H9 (cell line): ENCODE measurements around the gene RGS16. TPM values are rescaled to one million over a fixed set of nuclear protein-coding genes. Genes with fewer than 3 reads are reported as not detected.

Source experiments
- DNase-seq: peaks from one replicate; pipeline ENCODE4 v3.0.0-alpha.2; 2017
- H2AFZ ChIP-seq: one replicate; pipeline ENCODE4 v1.6.1; 2013; ENCODE audit warnings: mild to moderate bottlenecking, low read length, control low read depth, moderate library complexity
- H2AK5ac ChIP-seq: 2 replicates; pipeline ENCODE4 v1.6.1; 2013; ENCODE audit warnings: low read length, control low read depth, mixed read lengths; ENCODE audit not compliant: insufficient read length
- H2BK120ac ChIP-seq: one replicate; pipeline ENCODE4 v1.6.1; 2013; ENCODE audit warnings: low read depth, mild to moderate bottlenecking, low read length, control low read depth, inconsistent platforms; ENCODE audit not compliant: poor library complexity, severe bottlenecking
- H2BK12ac ChIP-seq: 2 replicates; pipeline ENCODE4 v1.6.1; 2013; ENCODE audit warnings: low read length, control low read depth, mixed read lengths, low read depth; ENCODE audit not compliant: insufficient read length
- H2BK15ac ChIP-seq: 2 replicates; pipeline ENCODE4 v1.6.1; 2013; ENCODE audit warnings: low read depth, low read length, control low read depth
- H2BK20ac ChIP-seq: one replicate; pipeline ENCODE4 v1.6.1; 2013; ENCODE audit warnings: low read depth, mild to moderate bottlenecking, low read length, control low read depth, inconsistent platforms; ENCODE audit not compliant: poor library complexity, severe bottlenecking
- H2BK5ac ChIP-seq: 2 replicates; pipeline ENCODE4 v1.6.1; 2013; ENCODE audit warnings: low read length, control low read depth, mixed read lengths; ENCODE audit not compliant: insufficient read length
- H3K14ac ChIP-seq: 2 replicates; pipeline ENCODE4 v1.6.1; 2013; ENCODE audit warnings: low read length, control low read depth; ENCODE audit not compliant: insufficient read depth
- H3K18ac ChIP-seq: 2 replicates; pipeline ENCODE4 v1.6.1; 2013; ENCODE audit warnings: low read depth, mild to moderate bottlenecking, mixed read lengths, low read length, control low read depth; ENCODE audit not compliant: insufficient read length
- H3K23ac ChIP-seq: 2 replicates; pipeline ENCODE4 v1.6.1; 2013; ENCODE audit warnings: low read length, control low read depth, mixed read lengths, low read depth; ENCODE audit not compliant: insufficient read length
- H3K23me2 ChIP-seq: 2 replicates; pipeline ENCODE4 v1.6.1; 2013; ENCODE audit warnings: low read depth, mild to moderate bottlenecking, mixed read lengths, low read length, control low read depth; ENCODE audit not compliant: insufficient read length, poor library complexity, severe bottlenecking
- H3K27ac ChIP-seq: 2 replicates; pipeline ENCODE4 v1.5.1; 2013; ENCODE audit warnings: low read length, control low read depth, mixed read lengths, low read depth; ENCODE audit not compliant: insufficient read length
- H3K27me3 ChIP-seq: 2 replicates; pipeline ENCODE4 v1.6.1; 2013; ENCODE audit warnings: low read length, control low read depth, inconsistent platforms; ENCODE audit not compliant: insufficient read depth
- H3K4ac ChIP-seq: 2 replicates; pipeline ENCODE4 v1.6.1; 2013; ENCODE audit warnings: low read depth, mild to moderate bottlenecking, control low read depth, inconsistent platforms, low read length, moderate library complexity
- H3K4me1 ChIP-seq: 2 replicates; pipeline ENCODE4 v1.6.1; 2013; ENCODE audit warnings: low read length, control low read depth, inconsistent platforms; ENCODE audit not compliant: insufficient read depth
- H3K4me2 ChIP-seq: 2 replicates; pipeline ENCODE4 v1.6.1; 2013; ENCODE audit warnings: low read length, control low read depth, mixed read lengths; ENCODE audit not compliant: insufficient read length, insufficient read depth
- H3K56ac ChIP-seq: 2 replicates; pipeline ENCODE4 v1.6.1; 2013; ENCODE audit warnings: low read depth, mild to moderate bottlenecking, mixed read lengths, low read length, control low read depth; ENCODE audit not compliant: insufficient read length
- H3K79me1 ChIP-seq: 2 replicates; pipeline ENCODE4 v1.6.1; 2013; ENCODE audit warnings: low read depth, mild to moderate bottlenecking, moderate library complexity, low read length, control low read depth, inconsistent platforms; ENCODE audit not compliant: insufficient read depth, poor library complexity, severe bottlenecking
- H3K79me2 ChIP-seq: 2 replicates; pipeline ENCODE4 v1.6.1; 2013; ENCODE audit warnings: low read length, control low read depth, inconsistent platforms; ENCODE audit not compliant: insufficient read depth
- H3K9ac ChIP-seq: 2 replicates; pipeline ENCODE4 v1.6.1; 2013; ENCODE audit warnings: low read length, control low read depth, mixed read lengths; ENCODE audit not compliant: insufficient read length; ENCODE audit errors: extremely low read depth
- H3K9me3 ChIP-seq: one replicate; pipeline ENCODE4 v1.6.1; 2013; ENCODE audit warnings: low read depth, low read length, inconsistent platforms; ENCODE audit not compliant: control insufficient read depth
- H3T11ph ChIP-seq: one replicate; pipeline ENCODE4 v1.6.1; 2013; ENCODE audit warnings: mild to moderate bottlenecking, low read length, control low read depth, inconsistent platforms
- H4K20me1 ChIP-seq: one replicate; pipeline ENCODE4 v1.6.1; 2013; ENCODE audit not compliant: control insufficient read depth, insufficient read length, insufficient read depth
- H4K5ac ChIP-seq: 2 replicates; pipeline ENCODE4 v1.6.1; 2013; ENCODE audit warnings: low read depth, mild to moderate bottlenecking, mixed read lengths, low read length, control low read depth; ENCODE audit not compliant: insufficient read length
- H4K8ac ChIP-seq: replicated peaks from 2 replicates; pipeline ENCODE4 v1.6.1; 2013; ENCODE audit warnings: low read length, control low read depth, mixed read lengths, low read depth; ENCODE audit not compliant: insufficient read length
- H4K91ac ChIP-seq: 2 replicates; pipeline ENCODE4 v1.6.1; 2013; ENCODE audit warnings: low read depth, mild to moderate bottlenecking, moderate library complexity, mixed read lengths, low read length, control low read depth; ENCODE audit not compliant: insufficient read length
- H3K27ac Mint-ChIP-seq, 3 experiments: 2 replicates in 2 of 3; 3 replicates in 1 of 3; pipeline ENCODE4 v1.8.0; 2020 to 2021; ENCODE audit warnings: mixed read lengths in 3 of 3, mild to moderate bottlenecking in 1 of 3, moderate library complexity in 1 of 3
- H3K27me3 Mint-ChIP-seq: 2 replicates; pipeline ENCODE4 v1.8.0; 2021; ENCODE audit warnings: low read depth, mild to moderate bottlenecking, moderate library complexity, mixed read lengths
- H3K36me3 Mint-ChIP-seq, 3 experiments: 2 replicates in 2 of 3; 3 replicates in 1 of 3; pipeline ENCODE4 v1.8.0; 2020 to 2021; ENCODE audit warnings: low read depth in 3 of 3, mixed read lengths in 3 of 3; ENCODE audit not compliant: insufficient read depth in 1 of 3
- H3K4me1 Mint-ChIP-seq, 2 experiments: 2 replicates each; pipeline ENCODE4 v1.8.0; 2020; ENCODE audit warnings: mixed read lengths in 2 of 2
- H3K4me3 Mint-ChIP-seq, 2 experiments: 2 replicates in 1 of 2; 3 replicates in 1 of 2; pipeline ENCODE4 v1.8.0; 2020 to 2021; ENCODE audit warnings: mild to moderate bottlenecking in 2 of 2, mixed read lengths in 2 of 2, moderate library complexity in 1 of 2
- H3K9me3 Mint-ChIP-seq, 2 experiments: 2 replicates in 1 of 2; 3 replicates in 1 of 2; pipeline ENCODE4 v1.8.0; 2020; ENCODE audit warnings: mild to moderate bottlenecking in 2 of 2, mixed read lengths in 2 of 2, moderate library complexity in 1 of 2
- CTCF ChIP-seq: fragments of 200-600 bp; sonication (generic); conservative IDR thresholded peaks from 3 replicates; pipeline ENCODE4 v1.8.0; 2021; ENCODE audit warnings: antibody characterized with exemption, mild to moderate bottlenecking
- WGBS: extraction: QIAGEN DNeasy Blood & Tissue Kit; methylation state at CpG from one replicate; pipeline ENCODE4 v1.1.7; 2013; ENCODE audit warnings: missing lambda C conversion rate, low lambda C conversion rate, mixed read lengths; ENCODE audit not compliant: insufficient read length; ENCODE audit errors: extremely low coverage; 5-methylcytosine and 5-hydroxymethylcytosine counted together
- total RNA-seq: library from RNA; stranded (reverse); gene quantifications from 2 replicates; pipeline ENCODE4 v1.2.1, GENCODE V29; 2021

Gene RGS16
- total RNA-seq, 1 experiment from 2014 or later: 6.9 TPM

GRCh38 chr1:182601416-182601786, 2.8 kb downstream of the RGS16 start:
- Histone ChIP-seq H3K79me1 (no peaks in the 10 kb centered on the region), H3K9ac (no peak overlapping the region), H3K23me2 (peaks cover 3% of the 10 kb centered on the region), H3K27ac (no peak overlapping the region), H3K23ac (no peak overlapping the region), H4K20me1 (no peaks in the 10 kb centered on the region), H2BK5ac (no peak overlapping the region), H3K27me3 (peaks cover 9% of the 10 kb centered on the region; the same call in 1 of the 2 replicates), H3K14ac (no peak overlapping the region), H3K4ac (no peak overlapping the region), H3K18ac (no peak overlapping the region), H4K91ac (no peak overlapping the region), H2BK15ac (no peak overlapping the region), H3T11ph (no peak overlapping the region), H4K8ac (no peak overlapping the region), H3K79me2 (0 out of 2 replicates have a peak, but pooled peaks cover 2% of the 10 kb centered on the region), H4K5ac (no peak overlapping the region), H3K9me3 (no peaks in the 10 kb centered on the region), H2BK12ac (no peak overlapping the region), H2BK120ac (no peak overlapping the region), H2BK20ac (no peak overlapping the region), H2AK5ac (no peak overlapping the region), H2AFZ (no peak overlapping the region), H3K56ac (no peak overlapping the region), H3K4me1 (peaks cover 2% of the 10 kb centered on the region), H3K4me2 (no peak overlapping the region)
- DNase-seq: peak; percentile 79
- peaks cover 23% of the 10 kb centered on the region for H3K27me3 Mint-ChIP-seq
- H3K9me3 Mint-ChIP-seq: peaks cover 0 to 2% of the 10 kb centered on the region in 2 experiments; a peak in 1 of 5 replicates
- peak; percentile 86 for TF ChIP-seq CTCF
- no CpG with 5 or more reads among the region's 6 CpGs for WGBS
- H3K4me3 Mint-ChIP-seq: no peak overlapping the region
- H3K27ac Mint-ChIP-seq: no peak overlapping the region
- H3K36me3 Mint-ChIP-seq: peaks cover 0 to 8% (median 2%) of the 10 kb centered on the region in 3 experiments; a peak in 5 of 7 replicates
- peaks cover 12 to 19% of the 10 kb centered on the region in 2 experiments for H3K4me1 Mint-ChIP-seq
